Thyroid gland (tissue), 4 donors: ENCODE results near the gene SYT13.

Experiments
- CTCF ChIP-seq, 6 experiments: fragments of 200-600 bp in 3 of 6; fragments of 450-650 bp in 3 of 6; sonication (generic) in 3 of 6; IDR thresholded peaks; one replicate each; pipeline ENCODE4 v1.5.1; 2016 to 2019; ENCODE audit warnings: antibody characterized with exemption in 6 of 6, mild to moderate bottlenecking in 2 of 6, inconsistent platforms in 1 of 6, moderate library complexity in 1 of 6
- POLR2A ChIP-seq, 2 donors: fragments of 450-650 bp; IDR thresholded peaks; one replicate each; pipeline ENCODE4 v1.6.1; 2017; ENCODE audit warnings: antibody characterized with exemption in 2 of 2, mild to moderate bottlenecking in 2 of 2, moderate library complexity in 1 of 2

- TF ChIP-seq CTCF (IDR thresholded peaks at IDR 0.05) = no peak
- TF ChIP-seq POLR2A (IDR thresholded peaks at IDR 0.05) = no peak
These were observed 26.5 kb downstream of the SYT13 start for GRCh38 chr11:45259592-45259991.
